AG04450 (cell line): ENCODE measurements around the gene CWH43. TPM values are rescaled to one million over a fixed set of nuclear protein-coding genes. Genes with fewer than 3 reads are reported as not detected.

Experiments
- CTCF ChIA-PET: fragments of 300-600, 350-600 bp; formaldehyde crosslinking; extraction: SDS; loops from one replicate; lab custom pipeline; 2022; ENCODE audit warnings: antibody characterized with exemption, inconsistent platforms; lab: Charles Lee
- POLR2A ChIA-PET: fragments of 350-600 bp; formaldehyde crosslinking; extraction: SDS; loops from one replicate; lab custom pipeline; 2021; ENCODE audit warnings: antibody characterized with exemption, inconsistent platforms; lab: Yijun Ruan, JAX
- DNase-seq: peaks from one replicate; pipeline ENCODE4 v3.0.0-alpha.2; 2011; ENCODE audit warnings: low read depth, low spot score
- H3K27ac ChIP-seq: one replicate; pipeline ENCODE4 v1.5.1; 2012; ENCODE audit warnings: low read depth, low read length, control low read depth
- H3K27me3 ChIP-seq: one replicate; pipeline ENCODE4 v1.6.0; 2012; ENCODE audit warnings: low read length; ENCODE audit not compliant: control insufficient read depth, insufficient read depth
- H3K4me3 ChIP-seq: 2 replicates; pipeline ENCODE4 v1.5.1; 2011; ENCODE audit warnings: mild to moderate bottlenecking, low read depth, low read length, control low read depth
- H3K9me3 ChIP-seq: 2 replicates; pipeline ENCODE4 v1.5.1; 2012; ENCODE audit warnings: low read length; ENCODE audit not compliant: control insufficient read depth, insufficient read depth
- polyA plus RNA-seq: library from polyadenylated mRNA; depleted of rRNA; stranded (reverse); fragments of >200 nt; gene quantifications from 2 replicates; pipeline ENCODE4 v1.2.3, GENCODE V29; 2011
- TF ChIP-seq, protein P1 (sequence below): IDR thresholded peaks from 2 replicates; pipeline ENCODE4 v1.5.1; 2011; ENCODE audit warnings: low read depth, low read length, control low read depth, inconsistent platforms

The CWH43 gene
- polyA plus RNA-seq, 1 experiment = not detected

DNA sequence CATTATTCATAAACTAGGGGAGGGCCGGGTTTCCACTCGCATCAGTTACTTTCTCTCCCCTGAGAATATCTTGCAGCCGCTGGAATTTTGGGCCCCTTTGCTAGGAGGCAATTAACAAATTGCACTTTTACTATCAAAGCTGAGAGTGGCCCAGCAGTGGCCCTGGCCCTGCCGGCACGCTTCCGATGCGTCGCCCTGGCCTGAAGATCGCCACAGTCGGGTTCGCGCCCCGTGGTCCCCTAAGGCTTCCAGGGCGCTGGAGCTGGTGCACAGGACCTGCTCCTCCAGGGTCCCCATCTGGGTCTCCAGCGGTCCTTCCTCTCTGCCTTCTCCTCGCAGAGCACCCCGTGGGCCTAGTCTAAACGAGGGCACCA is 486 bp upstream of the CWH43 start:
- POLR2A ChIA-PET = no interaction called here
- Histone ChIP-seq H3K4me3 (no peak overlapping the region), H3K27me3 (peaks cover 35% of the 10 kb centered on the region), H3K9me3 (no peaks in the 10 kb centered on the region; the same call in 1 of the 2 replicates), H3K27ac (no peak overlapping the region)
- CTCF ChIA-PET = interaction anchor here (1.5 kb wide), 1 partner anchor 23 kb away, joined by 3 read pairs; no protein-coding TSS in a partner anchor
- TF ChIP-seq, protein P1, sequence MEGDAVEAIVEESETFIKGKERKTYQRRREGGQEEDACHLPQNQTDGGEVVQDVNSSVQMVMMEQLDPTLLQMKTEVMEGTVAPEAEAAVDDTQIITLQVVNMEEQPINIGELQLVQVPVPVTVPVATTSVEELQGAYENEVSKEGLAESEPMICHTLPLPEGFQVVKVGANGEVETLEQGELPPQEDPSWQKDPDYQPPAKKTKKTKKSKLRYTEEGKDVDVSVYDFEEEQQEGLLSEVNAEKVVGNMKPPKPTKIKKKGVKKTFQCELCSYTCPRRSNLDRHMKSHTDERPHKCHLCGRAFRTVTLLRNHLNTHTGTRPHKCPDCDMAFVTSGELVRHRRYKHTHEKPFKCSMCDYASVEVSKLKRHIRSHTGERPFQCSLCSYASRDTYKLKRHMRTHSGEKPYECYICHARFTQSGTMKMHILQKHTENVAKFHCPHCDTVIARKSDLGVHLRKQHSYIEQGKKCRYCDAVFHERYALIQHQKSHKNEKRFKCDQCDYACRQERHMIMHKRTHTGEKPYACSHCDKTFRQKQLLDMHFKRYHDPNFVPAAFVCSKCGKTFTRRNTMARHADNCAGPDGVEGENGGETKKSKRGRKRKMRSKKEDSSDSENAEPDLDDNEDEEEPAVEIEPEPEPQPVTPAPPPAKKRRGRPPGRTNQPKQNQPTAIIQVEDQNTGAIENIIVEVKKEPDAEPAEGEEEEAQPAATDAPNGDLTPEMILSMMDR = no peak
- DNase-seq = no peak

DNA sequence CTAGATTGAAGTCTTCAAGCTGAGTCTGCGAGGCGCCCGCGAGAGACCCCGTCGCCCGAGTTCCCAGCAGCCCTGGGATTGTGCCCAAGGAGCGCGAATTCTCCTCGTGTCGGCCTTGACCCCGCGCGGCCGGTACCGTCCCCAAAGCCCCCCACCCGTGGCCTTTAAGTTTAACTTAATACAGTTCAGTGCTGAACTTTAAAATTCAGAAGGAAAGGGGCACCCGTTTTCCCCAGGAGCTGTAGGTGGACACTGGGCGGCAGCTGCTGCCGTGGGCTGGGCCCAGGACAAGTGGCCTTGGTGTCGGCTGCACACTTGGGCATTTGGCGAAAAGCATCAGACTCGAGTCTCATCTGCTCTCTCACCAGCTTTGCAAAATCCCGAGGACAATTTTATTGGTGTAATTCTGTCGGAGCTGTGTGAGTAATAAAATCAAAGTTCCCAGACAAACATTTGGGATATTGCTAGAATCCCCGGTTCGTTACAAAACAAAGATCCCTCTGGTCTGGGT is 634 bp downstream of the CWH43 start:
- CTCF ChIA-PET = no interaction called here
- Histone ChIP-seq H3K27ac (no peak overlapping the region), H3K4me3 (no peak overlapping the region), H3K9me3 (no peaks in the 10 kb centered on the region; the same call in 1 of the 2 replicates), H3K27me3 (peaks cover 35% of the 10 kb centered on the region)
- no peak for DNase-seq
- TF ChIP-seq, protein P1 = no peak
- POLR2A ChIA-PET = no interaction called here

DNA sequence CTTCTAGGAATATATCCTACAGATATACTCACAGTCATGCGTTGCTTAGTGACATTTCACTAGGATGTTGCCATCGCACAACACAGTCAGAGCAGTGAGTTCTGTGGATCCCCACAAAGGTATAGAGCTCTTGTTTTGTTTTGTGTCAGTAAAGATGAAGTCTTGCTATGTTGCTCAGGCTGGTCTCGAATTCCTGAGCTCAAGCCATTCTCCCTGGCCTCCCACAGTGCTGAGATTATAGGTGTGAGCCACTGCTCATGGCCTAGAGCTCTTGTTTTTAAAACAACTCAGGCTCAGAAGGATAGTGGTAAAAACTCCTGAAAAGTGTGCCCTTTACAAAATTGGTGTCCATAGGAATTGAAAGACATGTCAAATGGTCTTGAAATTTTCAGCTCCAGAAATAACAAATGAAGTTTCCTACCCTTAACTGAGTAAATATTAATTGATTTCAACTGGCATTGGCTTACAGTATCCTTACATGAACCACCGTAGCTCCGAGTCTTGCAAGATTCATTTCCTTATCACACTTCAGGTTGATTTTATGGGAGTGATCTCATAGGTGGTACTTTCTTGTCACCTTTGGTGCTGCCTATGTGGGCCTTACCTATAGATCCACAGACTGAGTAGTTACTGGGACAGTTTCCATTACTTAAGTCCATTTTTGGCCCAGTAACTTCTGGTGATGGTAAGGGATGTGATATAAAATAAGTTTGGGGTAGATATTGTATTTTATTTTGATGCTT is 3.6 kb downstream of the CWH43 start:
- CTCF ChIA-PET = no interaction called here
- POLR2A ChIA-PET = no interaction called here
- no peak overlapping the region for H3K27ac ChIP-seq
- no peak for DNase-seq
- H3K4me3 ChIP-seq = no peak overlapping the region
- no peaks in the 10 kb centered on the region; the same call in 1 of the 2 replicates for H3K9me3 ChIP-seq
- TF ChIP-seq, protein P1 = no peak
- H3K27me3 ChIP-seq = peaks cover 31% of the 10 kb centered on the region

DNA sequence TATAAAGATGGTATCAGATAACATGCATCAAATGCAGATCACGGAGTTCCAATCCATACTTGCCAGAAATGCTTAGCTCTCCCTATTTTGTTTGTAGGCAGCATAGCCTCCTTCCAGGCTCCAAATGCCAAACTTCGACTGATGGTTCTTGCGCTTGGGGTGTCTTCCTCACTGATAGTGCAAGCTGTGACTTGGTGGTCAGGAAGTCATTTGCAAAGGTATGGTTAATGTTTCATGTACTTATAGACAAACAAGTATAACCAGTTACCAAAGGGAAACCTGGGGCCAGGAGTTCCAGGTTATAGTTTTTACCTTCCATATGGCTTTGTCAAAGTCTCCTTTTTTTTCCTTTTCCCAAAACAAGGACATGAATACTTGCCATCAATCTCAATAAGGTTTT is 5.3 kb downstream of the CWH43 start:
- Histone ChIP-seq H3K4me3 (no peak overlapping the region), H3K27ac (no peak overlapping the region), H3K9me3 (no peaks in the 10 kb centered on the region), H3K27me3 (peaks cover 20% of the 10 kb centered on the region)
- no peak for DNase-seq
- ChIA-PET CTCF (no interaction called here), POLR2A (no interaction called here)
- TF ChIP-seq, protein P1 = no peak

DNA sequence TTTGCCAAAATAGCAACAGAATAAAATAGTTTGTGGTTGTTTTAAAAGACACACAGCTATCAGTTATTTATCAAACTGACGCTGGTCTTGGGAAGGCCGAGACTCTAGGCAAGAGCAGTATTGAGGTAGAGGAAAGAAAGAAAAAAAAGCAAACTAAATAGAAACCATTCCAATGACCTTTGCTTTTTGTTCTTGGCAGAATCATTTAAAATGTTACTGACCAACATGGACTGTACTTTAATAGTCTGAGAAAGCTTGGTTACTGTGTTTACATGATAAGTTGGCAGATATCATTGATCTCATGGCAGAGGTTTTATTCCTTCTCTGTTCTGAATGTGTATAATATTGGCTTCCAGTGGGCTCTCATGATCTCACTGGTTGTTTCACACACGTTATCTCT is 11.9 kb downstream of the CWH43 start:
- Histone ChIP-seq H3K9me3 (no peaks in the 10 kb centered on the region), H3K27ac (no peak overlapping the region), H3K4me3 (no peak overlapping the region), H3K27me3 (peaks cover 6% of the 10 kb centered on the region)
- TF ChIP-seq, protein P1 = no peak
- CTCF ChIA-PET = no interaction called here
- no peak for DNase-seq
- POLR2A ChIA-PET = no interaction called here
